Fibroblast of lung (primary cell): ENCODE results near the gene CHST8. TPM values are rescaled to one million over a fixed set of nuclear protein-coding genes. Genes with fewer than 3 reads are reported as not detected.

ENCODE experiments used
- DNase-seq, 2 donors: peaks; one replicate each; pipeline versions ENCODE4 v3.0.0 to v3.0.0-alpha.2; 2010; ENCODE audit warnings: low read depth in 2 of 2
- H2AFZ ChIP-seq: 2 replicates; pipeline ENCODE4 v1.5.1; 2012; ENCODE audit warnings: low read length, control low read depth, inconsistent platforms
- H3K27ac ChIP-seq: 2 replicates; pipeline ENCODE4 v1.5.1; 2011; ENCODE audit warnings: low read length, control low read depth; ENCODE audit not compliant: insufficient read depth
- H3K27me3 ChIP-seq: 2 replicates; pipeline ENCODE4 v1.5.1; 2011; ENCODE audit warnings: mild to moderate bottlenecking, low read length; ENCODE audit not compliant: control insufficient read depth, insufficient read depth
- H3K36me3 ChIP-seq: 2 replicates; pipeline ENCODE4 v1.5.1; 2011; ENCODE audit warnings: low read length; ENCODE audit not compliant: control insufficient read depth, insufficient read depth
- H3K4me1 ChIP-seq: 2 replicates; pipeline ENCODE4 v1.5.1; 2011; ENCODE audit warnings: low read length; ENCODE audit not compliant: control insufficient read depth, insufficient read depth; ENCODE audit errors: extremely low read depth
- H3K4me2 ChIP-seq: 2 replicates; pipeline ENCODE4 v1.5.1; 2011; ENCODE audit warnings: low read length, control low read depth; ENCODE audit not compliant: insufficient read depth; ENCODE audit errors: extremely low read depth
- H3K4me3 ChIP-seq, 4 experiments: fragments of 200-600 bp in 1 of 4; sonication (generic) in 1 of 4; replicated peaks in 1 of 4; 2 replicates each; pipeline ENCODE4 v1.5.1; 2011 to 2016; ENCODE audit warnings: low read length in 4 of 4, low read depth in 3 of 4, mild to moderate bottlenecking in 3 of 4, control low read depth in 2 of 4, inconsistent platforms in 1 of 4, mixed read lengths in 1 of 4; ENCODE audit not compliant: insufficient read depth in 1 of 4; ENCODE audit errors: control extremely low read depth in 1 of 4
- H3K79me2 ChIP-seq: 2 replicates; pipeline ENCODE4 v1.5.1; 2012; ENCODE audit warnings: mild to moderate bottlenecking, low read length, inconsistent platforms; ENCODE audit not compliant: control insufficient read depth, insufficient read depth
- H3K9ac ChIP-seq: 2 replicates; pipeline ENCODE4 v1.5.1; 2011; ENCODE audit warnings: mild to moderate bottlenecking, low read length, control low read depth; ENCODE audit not compliant: insufficient read depth
- H3K9me3 ChIP-seq: 2 replicates; pipeline ENCODE4 v1.5.1; 2012; ENCODE audit warnings: low read depth, low read length; ENCODE audit not compliant: control insufficient read depth, insufficient read depth
- H4K20me1 ChIP-seq: 2 replicates; pipeline ENCODE4 v1.5.1; 2011; ENCODE audit warnings: low read length; ENCODE audit not compliant: control insufficient read depth, insufficient read depth; ENCODE audit errors: extremely low read depth
- EZH2 ChIP-seq: IDR thresholded peaks from 2 replicates; pipeline ENCODE4 v1.5.1; 2012; ENCODE audit warnings: low read length, control low read depth, mild to moderate bottlenecking; ENCODE audit errors: missing control alignments
- polyA plus RNA-seq, 2 donors: library from polyadenylated mRNA; depleted of rRNA in 1 of 2; stranded (reverse) in 1 of 2; unstranded in 1 of 2; fragments of >200 nt; gene quantifications; 2 replicates each; pipeline ENCODE4 v1.2.1, GENCODE V29; 2011 to 2012; ENCODE audit warnings: missing spikeins in 1 of 2
- total RNA-seq: library from RNA; depleted of rRNA; stranded (reverse); fragments of >200 nt; gene quantifications from 2 replicates; pipeline ENCODE4 v1.2.1, GENCODE V29; 2014
- TF ChIP-seq, protein P1 (sequence below), 2 donors: IDR thresholded peaks in 1 of 2; conservative IDR thresholded peaks in 1 of 2; 1 replicate in 1 of 2; 2 replicates in 1 of 2; pipeline ENCODE4 v1.5.1; 2011 to 2012; ENCODE audit warnings: low read length in 2 of 2, control low read depth in 1 of 2, inconsistent platforms in 1 of 2, low read depth in 1 of 2, mild to moderate bottlenecking in 1 of 2

The CHST8 gene
- total and polyA plus RNA-seq, 2 donors (not counting 1 experiment from before 2014, with no cell fraction given), result not detected

- TF ChIP-seq, protein P1, sequence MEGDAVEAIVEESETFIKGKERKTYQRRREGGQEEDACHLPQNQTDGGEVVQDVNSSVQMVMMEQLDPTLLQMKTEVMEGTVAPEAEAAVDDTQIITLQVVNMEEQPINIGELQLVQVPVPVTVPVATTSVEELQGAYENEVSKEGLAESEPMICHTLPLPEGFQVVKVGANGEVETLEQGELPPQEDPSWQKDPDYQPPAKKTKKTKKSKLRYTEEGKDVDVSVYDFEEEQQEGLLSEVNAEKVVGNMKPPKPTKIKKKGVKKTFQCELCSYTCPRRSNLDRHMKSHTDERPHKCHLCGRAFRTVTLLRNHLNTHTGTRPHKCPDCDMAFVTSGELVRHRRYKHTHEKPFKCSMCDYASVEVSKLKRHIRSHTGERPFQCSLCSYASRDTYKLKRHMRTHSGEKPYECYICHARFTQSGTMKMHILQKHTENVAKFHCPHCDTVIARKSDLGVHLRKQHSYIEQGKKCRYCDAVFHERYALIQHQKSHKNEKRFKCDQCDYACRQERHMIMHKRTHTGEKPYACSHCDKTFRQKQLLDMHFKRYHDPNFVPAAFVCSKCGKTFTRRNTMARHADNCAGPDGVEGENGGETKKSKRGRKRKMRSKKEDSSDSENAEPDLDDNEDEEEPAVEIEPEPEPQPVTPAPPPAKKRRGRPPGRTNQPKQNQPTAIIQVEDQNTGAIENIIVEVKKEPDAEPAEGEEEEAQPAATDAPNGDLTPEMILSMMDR (conservative IDR thresholded peaks at IDR 0.05 in 1 of 2, IDR thresholded peaks at IDR 0.05 in 1 of 2; ENCODE audit: low read depth in 1 of 2, low read length in 2 of 2), result no peak
- no peak for TF ChIP-seq EZH2
- Histone ChIP-seq H3K27ac (no peak overlapping the region), H3K36me3 (no peaks in the 10 kb centered on the region), H3K4me1 (no peaks in the 10 kb centered on the region), H4K20me1 (no peaks in the 10 kb centered on the region), H3K4me3 (no peak overlapping the region), H3K9ac (no peak overlapping the region), H3K4me2 (no peak overlapping the region), H3K9me3 (no peaks in the 10 kb centered on the region), H3K27me3 (no peaks in the 10 kb centered on the region), H2AFZ (no peak overlapping the region), H3K79me2 (no peaks in the 10 kb centered on the region)
- DNase-seq, result no peak
Observed at GRCh38 chr19:33715462-33715861, 93.7 kb downstream of the CHST8 start.

DNA sequence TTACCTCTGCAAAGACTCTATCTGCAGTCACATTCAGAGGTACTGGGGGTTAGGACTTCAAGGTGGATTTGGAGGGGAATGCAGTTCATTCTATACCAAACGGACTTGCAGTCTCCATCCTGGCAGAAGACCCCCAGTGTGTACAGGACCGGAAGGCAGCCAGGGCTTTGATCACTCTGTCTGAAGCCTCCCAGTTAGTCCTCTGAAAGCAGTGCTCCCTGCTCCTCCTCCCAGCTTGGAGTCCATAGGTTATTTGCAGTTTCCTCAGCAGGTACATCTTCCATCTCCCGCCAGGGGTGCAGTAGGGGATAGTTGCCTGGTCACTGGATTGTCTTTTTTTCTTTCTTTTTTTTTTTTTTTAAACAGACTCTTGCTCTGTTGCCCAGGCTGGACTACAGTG lies 96.1 kb downstream of the CHST8 start:
- H3K36me3 ChIP-seq, result no peaks in the 10 kb centered on the region
- H3K9ac ChIP-seq, result no peak overlapping the region
- H3K9me3 ChIP-seq, result no peaks in the 10 kb centered on the region
- H4K20me1 ChIP-seq, result no peaks in the 10 kb centered on the region
- H3K27ac ChIP-seq, result no peak overlapping the region
- DNase-seq, result no peak
- no peak overlapping the region for H3K4me3 ChIP-seq
- no peak overlapping the region for H3K4me2 ChIP-seq
- no peaks in the 10 kb centered on the region for H3K4me1 ChIP-seq
- TF ChIP-seq, protein P1 (conservative IDR thresholded peaks at IDR 0.05 in 1 of 2, IDR thresholded peaks at IDR 0.05 in 1 of 2; ENCODE audit: low read depth in 1 of 2, low read length in 2 of 2), result no peak
- no peak for TF ChIP-seq EZH2
- H3K79me2 ChIP-seq, result no peaks in the 10 kb centered on the region
- H3K27me3 ChIP-seq, result no peaks in the 10 kb centered on the region
- no peak overlapping the region for H2AFZ ChIP-seq

GRCh38 chr19:33718651-33719254 lies 97.0 kb downstream of the CHST8 start:
- no peak overlapping the region for H3K4me3 ChIP-seq
- H4K20me1 ChIP-seq, result no peaks in the 10 kb centered on the region
- DNase-seq, result no peak
- no peaks in the 10 kb centered on the region for H3K4me1 ChIP-seq
- H3K9me3 ChIP-seq, result no peaks in the 10 kb centered on the region
- H3K79me2 ChIP-seq, result no peaks in the 10 kb centered on the region
- TF ChIP-seq, protein P1 (conservative IDR thresholded peaks at IDR 0.05 in 1 of 2, IDR thresholded peaks at IDR 0.05 in 1 of 2; ENCODE audit: low read depth in 1 of 2, low read length in 2 of 2), result no peak
- no peak for TF ChIP-seq EZH2
- H3K4me2 ChIP-seq, result no peak overlapping the region
- H3K36me3 ChIP-seq, result no peaks in the 10 kb centered on the region
- H3K9ac ChIP-seq, result no peak overlapping the region
- no peak overlapping the region for H3K27ac ChIP-seq
- H2AFZ ChIP-seq, result no peak overlapping the region
- H3K27me3 ChIP-seq, result no peaks in the 10 kb centered on the region
